HL-60 (cell line): Measurements from ENCODE around the gene SPATA6.

Experiments used
- DNase-seq, 2 experiments: peaks; one replicate each; pipeline ENCODE4 v3.0.0-alpha.2; 2010 to 2020; ENCODE audit warnings: low read depth in 1 of 2, low spot score in 1 of 2
- H3K27ac ChIP-seq: fragments of 250-450 bp; sonication (Bioruptor Pico); replicated peaks from 2 replicates; pipeline ENCODE4 v1.5.1; 2020; ENCODE audit warnings: mild to moderate bottlenecking, moderate library complexity
- H3K27me3 ChIP-seq: fragments of 250-450 bp; sonication (Bioruptor Pico); 2 replicates; pipeline ENCODE4 v1.5.1; 2021; ENCODE audit warnings: mild to moderate bottlenecking, moderate library complexity; ENCODE audit not compliant: insufficient read depth, poor library complexity, severe bottlenecking
- H3K4me3 ChIP-seq: replicated peaks from 2 replicates; pipeline ENCODE4 v1.5.1; 2011; ENCODE audit warnings: mild to moderate bottlenecking, control low read depth, low read length; ENCODE audit not compliant: insufficient read depth
- GABPA ChIP-seq: IDR thresholded peaks from 2 replicates; pipeline ENCODE4 v1.6.1; 2012; ENCODE audit warnings: low read depth
- POLR2AphosphoS5 ChIP-seq: IDR thresholded peaks from 2 replicates; pipeline ENCODE4 v1.6.1; 2012; ENCODE audit warnings: low read depth
- SPI1 ChIP-seq: IDR thresholded peaks from 2 replicates; pipeline ENCODE4 v1.6.1; 2012; ENCODE audit warnings: low read depth, mild to moderate bottlenecking, borderline replicate concordance
- TF ChIP-seq, protein P1 (sequence below): IDR thresholded peaks from 2 replicates; pipeline ENCODE4 v1.6.1; 2012; ENCODE audit warnings: low read depth; ENCODE audit not compliant: insufficient replicate concordance
- TF ChIP-seq, protein P2 (sequence below): IDR thresholded peaks from one replicate; pipeline ENCODE4 v1.5.1; 2011; ENCODE audit warnings: low read length, control low read depth, inconsistent platforms; ENCODE audit not compliant: insufficient read depth

SPATA6 gene

DNA sequence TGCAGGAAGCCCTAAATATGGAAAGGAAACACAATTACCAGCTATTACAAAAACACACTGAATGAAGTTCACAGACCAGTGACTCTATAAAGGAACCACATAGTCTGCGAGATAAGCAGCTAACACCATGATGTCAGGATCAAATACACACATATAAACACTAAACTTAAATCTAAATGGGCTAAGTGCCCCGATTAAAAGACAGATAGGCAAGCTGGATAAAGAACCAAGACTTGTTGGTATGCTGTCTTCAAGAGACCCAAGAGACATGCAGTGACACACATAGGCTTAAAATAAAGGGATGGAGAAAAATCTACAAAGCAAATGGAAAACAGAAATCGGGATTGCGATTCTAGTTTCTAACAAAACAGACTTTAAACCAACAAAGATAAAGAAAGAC is 127.6 kb downstream of the SPATA6 start:
- no peaks in the 10 kb centered on the region for H3K27me3 ChIP-seq
- TF ChIP-seq, protein P1, sequence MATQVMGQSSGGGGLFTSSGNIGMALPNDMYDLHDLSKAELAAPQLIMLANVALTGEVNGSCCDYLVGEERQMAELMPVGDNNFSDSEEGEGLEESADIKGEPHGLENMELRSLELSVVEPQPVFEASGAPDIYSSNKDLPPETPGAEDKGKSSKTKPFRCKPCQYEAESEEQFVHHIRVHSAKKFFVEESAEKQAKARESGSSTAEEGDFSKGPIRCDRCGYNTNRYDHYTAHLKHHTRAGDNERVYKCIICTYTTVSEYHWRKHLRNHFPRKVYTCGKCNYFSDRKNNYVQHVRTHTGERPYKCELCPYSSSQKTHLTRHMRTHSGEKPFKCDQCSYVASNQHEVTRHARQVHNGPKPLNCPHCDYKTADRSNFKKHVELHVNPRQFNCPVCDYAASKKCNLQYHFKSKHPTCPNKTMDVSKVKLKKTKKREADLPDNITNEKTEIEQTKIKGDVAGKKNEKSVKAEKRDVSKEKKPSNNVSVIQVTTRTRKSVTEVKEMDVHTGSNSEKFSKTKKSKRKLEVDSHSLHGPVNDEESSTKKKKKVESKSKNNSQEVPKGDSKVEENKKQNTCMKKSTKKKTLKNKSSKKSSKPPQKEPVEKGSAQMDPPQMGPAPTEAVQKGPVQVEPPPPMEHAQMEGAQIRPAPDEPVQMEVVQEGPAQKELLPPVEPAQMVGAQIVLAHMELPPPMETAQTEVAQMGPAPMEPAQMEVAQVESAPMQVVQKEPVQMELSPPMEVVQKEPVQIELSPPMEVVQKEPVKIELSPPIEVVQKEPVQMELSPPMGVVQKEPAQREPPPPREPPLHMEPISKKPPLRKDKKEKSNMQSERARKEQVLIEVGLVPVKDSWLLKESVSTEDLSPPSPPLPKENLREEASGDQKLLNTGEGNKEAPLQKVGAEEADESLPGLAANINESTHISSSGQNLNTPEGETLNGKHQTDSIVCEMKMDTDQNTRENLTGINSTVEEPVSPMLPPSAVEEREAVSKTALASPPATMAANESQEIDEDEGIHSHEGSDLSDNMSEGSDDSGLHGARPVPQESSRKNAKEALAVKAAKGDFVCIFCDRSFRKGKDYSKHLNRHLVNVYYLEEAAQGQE, result no peak
- TF ChIP-seq GABPA (no peak), SPI1 (no peak), POLR2AphosphoS5 (no peak)
- TF ChIP-seq, protein P2, sequence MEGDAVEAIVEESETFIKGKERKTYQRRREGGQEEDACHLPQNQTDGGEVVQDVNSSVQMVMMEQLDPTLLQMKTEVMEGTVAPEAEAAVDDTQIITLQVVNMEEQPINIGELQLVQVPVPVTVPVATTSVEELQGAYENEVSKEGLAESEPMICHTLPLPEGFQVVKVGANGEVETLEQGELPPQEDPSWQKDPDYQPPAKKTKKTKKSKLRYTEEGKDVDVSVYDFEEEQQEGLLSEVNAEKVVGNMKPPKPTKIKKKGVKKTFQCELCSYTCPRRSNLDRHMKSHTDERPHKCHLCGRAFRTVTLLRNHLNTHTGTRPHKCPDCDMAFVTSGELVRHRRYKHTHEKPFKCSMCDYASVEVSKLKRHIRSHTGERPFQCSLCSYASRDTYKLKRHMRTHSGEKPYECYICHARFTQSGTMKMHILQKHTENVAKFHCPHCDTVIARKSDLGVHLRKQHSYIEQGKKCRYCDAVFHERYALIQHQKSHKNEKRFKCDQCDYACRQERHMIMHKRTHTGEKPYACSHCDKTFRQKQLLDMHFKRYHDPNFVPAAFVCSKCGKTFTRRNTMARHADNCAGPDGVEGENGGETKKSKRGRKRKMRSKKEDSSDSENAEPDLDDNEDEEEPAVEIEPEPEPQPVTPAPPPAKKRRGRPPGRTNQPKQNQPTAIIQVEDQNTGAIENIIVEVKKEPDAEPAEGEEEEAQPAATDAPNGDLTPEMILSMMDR, result no peak
- H3K4me3 ChIP-seq, result no peak overlapping the region
- no peak overlapping the region for H3K27ac ChIP-seq
- DNase-seq, result no peak

DNA sequence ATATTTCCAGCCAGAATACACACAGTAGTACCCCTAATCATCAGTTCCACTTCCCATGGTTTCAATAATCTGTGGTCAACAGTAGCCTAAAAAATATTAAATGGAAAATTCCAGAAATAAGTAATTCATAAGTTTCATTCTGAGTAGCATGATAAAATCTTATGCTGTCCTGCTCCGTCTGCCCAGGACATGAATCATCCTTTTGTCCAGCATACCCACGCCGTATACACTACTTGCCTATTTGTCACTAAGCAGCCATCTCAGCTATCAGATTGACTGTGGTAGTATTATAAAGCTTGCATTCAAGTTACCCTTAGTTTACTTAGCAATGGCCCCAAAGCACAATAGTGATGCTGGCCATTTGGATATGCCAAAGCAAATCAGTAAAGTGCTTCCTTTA is 130.8 kb downstream of the SPATA6 start:
- Histone ChIP-seq H3K4me3 (no peak overlapping the region), H3K27me3 (no peaks in the 10 kb centered on the region), H3K27ac (no peak overlapping the region)
- DNase-seq, result no peak
- TF ChIP-seq, protein P2, result no peak
- TF ChIP-seq GABPA, result no peak
- no peak for TF ChIP-seq SPI1
- TF ChIP-seq, protein P1, result no peak
- TF ChIP-seq POLR2AphosphoS5, result no peak

DNA sequence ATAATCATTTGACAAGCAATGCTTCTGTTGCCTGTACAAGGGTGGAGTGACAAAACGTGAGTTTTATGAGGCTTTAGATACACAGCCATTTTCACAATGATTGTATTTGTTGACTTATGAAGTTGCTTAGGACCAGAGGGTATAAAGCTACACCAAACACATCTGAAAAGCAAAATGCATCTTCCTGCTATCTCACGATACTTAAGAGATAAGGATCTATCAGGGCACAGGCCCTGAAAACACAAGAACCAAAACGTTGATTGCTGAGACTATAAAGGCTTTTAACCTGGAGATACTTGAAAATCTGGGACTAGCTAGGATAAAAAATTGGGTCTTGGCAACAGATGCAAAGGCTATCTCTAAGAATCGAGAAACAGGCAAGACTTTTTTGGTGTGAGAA is 133.7 kb downstream of the SPATA6 start:
- no peaks in the 10 kb centered on the region for H3K27me3 ChIP-seq
- no peak for TF ChIP-seq GABPA
- no peak for TF ChIP-seq POLR2AphosphoS5
- TF ChIP-seq SPI1, result no peak
- TF ChIP-seq, protein P1, result no peak
- no peak overlapping the region for H3K27ac ChIP-seq
- H3K4me3 ChIP-seq, result no peak overlapping the region
- no peak for DNase-seq
